Measurements from ENCODE around the gene UQCRQ. TPM values are rescaled to one million over a fixed set of nuclear protein-coding genes. Genes with fewer than 3 reads are reported as not detected.

Gene UQCRQ
- total and polyA plus RNA-seq, 9 of the 15 experiments (the other 6 are each of a cell fraction or from before 2014, with no cell fraction given): 235 to 2,421 (median 883) TPM

GRCh38 chr5:132820162-132820754, 46.2 kb upstream of the UQCRQ start (continued):
- TF ChIP-seq, protein P1, sequence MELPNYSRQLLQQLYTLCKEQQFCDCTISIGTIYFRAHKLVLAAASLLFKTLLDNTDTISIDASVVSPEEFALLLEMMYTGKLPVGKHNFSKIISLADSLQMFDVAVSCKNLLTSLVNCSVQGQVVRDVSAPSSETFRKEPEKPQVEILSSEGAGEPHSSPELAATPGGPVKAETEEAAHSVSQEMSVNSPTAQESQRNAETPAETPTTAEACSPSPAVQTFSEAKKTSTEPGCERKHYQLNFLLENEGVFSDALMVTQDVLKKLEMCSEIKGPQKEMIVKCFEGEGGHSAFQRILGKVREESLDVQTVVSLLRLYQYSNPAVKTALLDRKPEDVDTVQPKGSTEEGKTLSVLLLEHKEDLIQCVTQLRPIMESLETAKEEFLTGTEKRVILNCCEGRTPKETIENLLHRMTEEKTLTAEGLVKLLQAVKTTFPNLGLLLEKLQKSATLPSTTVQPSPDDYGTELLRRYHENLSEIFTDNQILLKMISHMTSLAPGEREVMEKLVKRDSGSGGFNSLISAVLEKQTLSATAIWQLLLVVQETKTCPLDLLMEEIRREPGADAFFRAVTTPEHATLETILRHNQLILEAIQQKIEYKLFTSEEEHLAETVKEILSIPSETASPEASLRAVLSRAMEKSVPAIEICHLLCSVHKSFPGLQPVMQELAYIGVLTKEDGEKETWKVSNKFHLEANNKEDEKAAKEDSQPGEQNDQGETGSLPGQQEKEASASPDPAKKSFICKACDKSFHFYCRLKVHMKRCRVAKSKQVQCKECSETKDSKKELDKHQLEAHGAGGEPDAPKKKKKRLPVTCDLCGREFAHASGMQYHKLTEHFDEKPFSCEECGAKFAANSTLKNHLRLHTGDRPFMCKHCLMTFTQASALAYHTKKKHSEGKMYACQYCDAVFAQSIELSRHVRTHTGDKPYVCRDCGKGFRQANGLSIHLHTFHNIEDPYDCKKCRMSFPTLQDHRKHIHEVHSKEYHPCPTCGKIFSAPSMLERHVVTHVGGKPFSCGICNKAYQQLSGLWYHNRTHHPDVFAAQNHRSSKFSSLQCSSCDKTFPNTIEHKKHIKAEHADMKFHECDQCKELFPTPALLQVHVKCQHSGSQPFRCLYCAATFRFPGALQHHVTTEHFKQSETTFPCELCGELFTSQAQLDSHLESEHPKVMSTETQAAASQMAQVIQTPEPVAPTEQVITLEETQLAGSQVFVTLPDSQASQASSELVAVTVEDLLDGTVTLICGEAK (IDR thresholded peaks at IDR 0.05): no peak
- TF ChIP-seq, protein P1 (CRISPR knock-in tag; IDR thresholded peaks at IDR 0.05): no peak
- no peak for TF ChIP-seq CBFB (CRISPR knock-in tag; IDR thresholded peaks at IDR 0.05)
- TF ChIP-seq KLF1 (tag; IDR thresholded peaks at IDR 0.05): no peak
- TF ChIP-seq, protein P2, sequence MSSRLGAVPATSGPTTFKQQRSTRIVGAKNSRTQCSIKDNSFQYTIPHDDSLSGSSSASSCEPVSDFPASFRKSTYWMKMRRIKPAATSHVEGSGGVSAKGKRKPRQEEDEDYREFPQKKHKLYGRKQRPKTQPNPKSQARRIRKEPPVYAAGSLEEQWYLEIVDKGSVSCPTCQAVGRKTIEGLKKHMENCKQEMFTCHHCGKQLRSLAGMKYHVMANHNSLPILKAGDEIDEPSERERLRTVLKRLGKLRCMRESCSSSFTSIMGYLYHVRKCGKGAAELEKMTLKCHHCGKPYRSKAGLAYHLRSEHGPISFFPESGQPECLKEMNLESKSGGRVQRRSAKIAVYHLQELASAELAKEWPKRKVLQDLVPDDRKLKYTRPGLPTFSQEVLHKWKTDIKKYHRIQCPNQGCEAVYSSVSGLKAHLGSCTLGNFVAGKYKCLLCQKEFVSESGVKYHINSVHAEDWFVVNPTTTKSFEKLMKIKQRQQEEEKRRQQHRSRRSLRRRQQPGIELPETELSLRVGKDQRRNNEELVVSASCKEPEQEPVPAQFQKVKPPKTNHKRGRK (tag; IDR thresholded peaks at IDR 0.05): no peak
- TF ChIP-seq, protein P3, sequence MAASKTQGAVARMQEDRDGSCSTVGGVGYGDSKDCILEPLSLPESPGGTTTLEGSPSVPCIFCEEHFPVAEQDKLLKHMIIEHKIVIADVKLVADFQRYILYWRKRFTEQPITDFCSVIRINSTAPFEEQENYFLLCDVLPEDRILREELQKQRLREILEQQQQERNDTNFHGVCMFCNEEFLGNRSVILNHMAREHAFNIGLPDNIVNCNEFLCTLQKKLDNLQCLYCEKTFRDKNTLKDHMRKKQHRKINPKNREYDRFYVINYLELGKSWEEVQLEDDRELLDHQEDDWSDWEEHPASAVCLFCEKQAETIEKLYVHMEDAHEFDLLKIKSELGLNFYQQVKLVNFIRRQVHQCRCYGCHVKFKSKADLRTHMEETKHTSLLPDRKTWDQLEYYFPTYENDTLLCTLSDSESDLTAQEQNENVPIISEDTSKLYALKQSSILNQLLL (CRISPR knock-in tag; IDR thresholded peaks at IDR 0.05; ENCODE audit: borderline replicate concordance): no peak
- peak in 1 of 2 experiments; percentile 74; a peak in 2 of 4 replicates for TF ChIP-seq RCOR1 (IDR thresholded peaks at IDR 0.05; ENCODE audit: borderline replicate concordance in 1 of 2, low read depth in 2 of 2, low read length in 2 of 2)
- TF ChIP-seq, protein P4, sequence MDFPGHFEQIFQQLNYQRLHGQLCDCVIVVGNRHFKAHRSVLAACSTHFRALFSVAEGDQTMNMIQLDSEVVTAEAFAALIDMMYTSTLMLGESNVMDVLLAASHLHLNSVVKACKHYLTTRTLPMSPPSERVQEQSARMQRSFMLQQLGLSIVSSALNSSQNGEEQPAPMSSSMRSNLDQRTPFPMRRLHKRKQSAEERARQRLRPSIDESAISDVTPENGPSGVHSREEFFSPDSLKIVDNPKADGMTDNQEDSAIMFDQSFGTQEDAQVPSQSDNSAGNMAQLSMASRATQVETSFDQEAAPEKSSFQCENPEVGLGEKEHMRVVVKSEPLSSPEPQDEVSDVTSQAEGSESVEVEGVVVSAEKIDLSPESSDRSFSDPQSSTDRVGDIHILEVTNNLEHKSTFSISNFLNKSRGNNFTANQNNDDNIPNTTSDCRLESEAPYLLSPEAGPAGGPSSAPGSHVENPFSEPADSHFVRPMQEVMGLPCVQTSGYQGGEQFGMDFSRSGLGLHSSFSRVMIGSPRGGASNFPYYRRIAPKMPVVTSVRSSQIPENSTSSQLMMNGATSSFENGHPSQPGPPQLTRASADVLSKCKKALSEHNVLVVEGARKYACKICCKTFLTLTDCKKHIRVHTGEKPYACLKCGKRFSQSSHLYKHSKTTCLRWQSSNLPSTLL (IDR thresholded peaks at IDR 0.05): no peak
- TF ChIP-seq NFE2L1 (tag; IDR thresholded peaks at IDR 0.05; ENCODE audit: borderline replicate concordance, low read depth): no peak
- TF ChIP-seq, protein P5, sequence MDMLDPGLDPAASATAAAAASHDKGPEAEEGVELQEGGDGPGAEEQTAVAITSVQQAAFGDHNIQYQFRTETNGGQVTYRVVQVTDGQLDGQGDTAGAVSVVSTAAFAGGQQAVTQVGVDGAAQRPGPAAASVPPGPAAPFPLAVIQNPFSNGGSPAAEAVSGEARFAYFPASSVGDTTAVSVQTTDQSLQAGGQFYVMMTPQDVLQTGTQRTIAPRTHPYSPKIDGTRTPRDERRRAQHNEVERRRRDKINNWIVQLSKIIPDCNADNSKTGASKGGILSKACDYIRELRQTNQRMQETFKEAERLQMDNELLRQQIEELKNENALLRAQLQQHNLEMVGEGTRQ (CRISPR knock-in tag; IDR thresholded peaks at IDR 0.05): no peak
- no peak for TF ChIP-seq PCBP2 (IDR thresholded peaks at IDR 0.05; ENCODE audit: low read depth, low read length, poor library complexity, severe bottlenecking)
- no peak for TF ChIP-seq HDAC1 (IDR thresholded peaks at IDR 0.05)
